Pancreas (tissue), 10 donors: ENCODE data around the gene CAMKMT. TPM values are rescaled to one million over a fixed set of nuclear protein-coding genes. Genes with fewer than 3 reads are reported as not detected.

Experiments used
- ATAC-seq, 4 donors: fragments of 200-7000 bp; cut with Tn5 transposase; one replicate each; pipeline versions ENCODE4 v1.8.0 to v1.9.1; 2020; ENCODE audit warnings: mild to moderate bottlenecking in 4 of 4, moderate library complexity in 4 of 4
- DNase-seq, 6 donors: peaks; one replicate each; pipeline ENCODE4 v3.0.0-alpha.2; 2020
- FAIRE-seq: peaks from 2 replicates; lab custom pipeline; 2012; peaks lifted over from hg19 to GRCh38; lab: Jason Lieb, UNC
- H3K27ac ChIP-seq, 4 donors: fragments of 200-600 bp; sonication (generic); 1 replicate in 3 of 4; 2 replicates in 1 of 4; pipeline versions ENCODE4 v1.5.0 to v1.8.0; 2020
- H3K27me3 ChIP-seq, 4 donors: fragments of 200-600 bp; one replicate each; pipeline ENCODE4 v1.8.0; 2021
- H3K36me3 ChIP-seq, 3 donors: fragments of 200-600 bp; sonication (generic) in 1 of 3; one replicate each; pipeline versions ENCODE4 v1.5.0 to v1.8.0; 2020 to 2021
- H3K4me1 ChIP-seq, 3 donors: fragments of 200-600 bp; one replicate each; pipeline ENCODE4 v1.8.0; 2021
- H3K4me3 ChIP-seq, 4 donors: fragments of 200-600 bp; sonication (generic) in 2 of 4; one replicate each; pipeline versions ENCODE4 v1.5.0 to v1.8.0; 2020 to 2021
- H3K9me3 ChIP-seq, 4 donors: fragments of 200-600 bp; one replicate each; pipeline ENCODE4 v1.8.0; 2021
- WGBS, 2 donors: extraction: QIAGEN DNeasy Blood & Tissue Kit; methylation state at CpG; one replicate each; pipeline ENCODE4 v1.1.7; 2013; 5-methylcytosine and 5-hydroxymethylcytosine counted together
- intact Hi-C, 3 donors: fragments of 100-400 bp; cut with DNase I; formaldehyde crosslinking; loops; one replicate each; pipeline versions ENCODE4 v1.11.1 to v1.14.2; 2022
- polyA plus RNA-seq, 2 donors: library from polyadenylated mRNA; stranded (reverse); fragments of 200-250 nt; gene quantifications; one replicate each; pipeline ENCODE4 v1.2.3, GENCODE V29; 2013
- total RNA-seq, 6 donors: library from RNA; stranded (reverse); fragmentation: NEBNext Ultra II Directional in 4 of 6; extraction: Animal tissue kit (Norgen Biotek cat#: 25700) in 4 of 6; gene quantifications; one replicate each; pipeline versions ENCODE4 v1.2.1 to v1.2.4, GENCODE V29; 2021 to 2023
- TF ChIP-seq, protein P1 (sequence below), 4 donors: fragments of 200-600 bp; sonication (generic) in 3 of 4; IDR thresholded peaks; one replicate each; pipeline versions ENCODE4 v1.5.0 to v1.8.0; 2021; ENCODE audit warnings: antibody characterized with exemption in 4 of 4
- donor health status: healthy with polysubstance abuse.
- donor health status: DM: no; HTN: no; CAD: no; lungs with moderate emphysema.
- donor health status: DM: no; HTN: no; CAD: no.
- donor health status: control.
- donor health status: control.
- donor health status: Bipolar disorder and iron deficiency.
- donor health status: DM: yes; HTN: yes; CAD: no.
- donor health status: DM: no; HTN: no; CAD: no.
- donor health status: DM: no; HTN: no; CAD: no.
- donor health status: DM: yes; HTN: yes; CAD: no.

Gene CAMKMT
- total and polyA plus RNA-seq, 8 donors, result 4.6 to 11.9 (median 8.3) TPM

DNA sequence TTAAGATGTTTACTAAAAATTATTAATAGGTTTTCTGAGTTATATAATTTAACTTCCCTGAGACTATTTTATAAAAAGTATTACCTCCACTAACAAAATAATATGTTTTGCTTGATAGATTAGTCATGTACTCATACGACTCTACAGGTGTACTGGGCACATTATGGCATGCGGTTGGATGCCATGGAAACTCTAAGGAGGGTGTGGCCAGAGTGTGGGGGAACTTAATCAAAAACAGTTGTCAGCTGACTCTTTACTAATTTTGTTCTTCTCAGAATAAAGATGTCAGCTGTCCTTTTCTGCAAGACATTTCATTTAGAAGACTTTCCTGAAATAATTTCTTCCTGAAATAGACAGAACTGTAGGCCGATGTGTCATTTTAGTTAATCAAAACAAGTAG lies 351.4 kb downstream of the CAMKMT start:
- no peak for DNase-seq
- TF ChIP-seq, protein P1, sequence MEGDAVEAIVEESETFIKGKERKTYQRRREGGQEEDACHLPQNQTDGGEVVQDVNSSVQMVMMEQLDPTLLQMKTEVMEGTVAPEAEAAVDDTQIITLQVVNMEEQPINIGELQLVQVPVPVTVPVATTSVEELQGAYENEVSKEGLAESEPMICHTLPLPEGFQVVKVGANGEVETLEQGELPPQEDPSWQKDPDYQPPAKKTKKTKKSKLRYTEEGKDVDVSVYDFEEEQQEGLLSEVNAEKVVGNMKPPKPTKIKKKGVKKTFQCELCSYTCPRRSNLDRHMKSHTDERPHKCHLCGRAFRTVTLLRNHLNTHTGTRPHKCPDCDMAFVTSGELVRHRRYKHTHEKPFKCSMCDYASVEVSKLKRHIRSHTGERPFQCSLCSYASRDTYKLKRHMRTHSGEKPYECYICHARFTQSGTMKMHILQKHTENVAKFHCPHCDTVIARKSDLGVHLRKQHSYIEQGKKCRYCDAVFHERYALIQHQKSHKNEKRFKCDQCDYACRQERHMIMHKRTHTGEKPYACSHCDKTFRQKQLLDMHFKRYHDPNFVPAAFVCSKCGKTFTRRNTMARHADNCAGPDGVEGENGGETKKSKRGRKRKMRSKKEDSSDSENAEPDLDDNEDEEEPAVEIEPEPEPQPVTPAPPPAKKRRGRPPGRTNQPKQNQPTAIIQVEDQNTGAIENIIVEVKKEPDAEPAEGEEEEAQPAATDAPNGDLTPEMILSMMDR (IDR thresholded peaks at IDR 0.05), result no peak
- Histone ChIP-seq H3K4me3 (no peak overlapping the region), H3K27me3 (no peaks in the 10 kb centered on the region), H3K4me1 (no peaks in the 10 kb centered on the region), H3K9me3 (no peaks in the 10 kb centered on the region), H3K36me3 (no peaks in the 10 kb centered on the region), H3K27ac (no peak overlapping the region)
- WGBS, 2 donors, result 89% methylated on average over 3 of the region's 3 CpGs
- FAIRE-seq, result no peak
- no peak for ATAC-seq
- intact Hi-C loops, result no loop called here

DNA sequence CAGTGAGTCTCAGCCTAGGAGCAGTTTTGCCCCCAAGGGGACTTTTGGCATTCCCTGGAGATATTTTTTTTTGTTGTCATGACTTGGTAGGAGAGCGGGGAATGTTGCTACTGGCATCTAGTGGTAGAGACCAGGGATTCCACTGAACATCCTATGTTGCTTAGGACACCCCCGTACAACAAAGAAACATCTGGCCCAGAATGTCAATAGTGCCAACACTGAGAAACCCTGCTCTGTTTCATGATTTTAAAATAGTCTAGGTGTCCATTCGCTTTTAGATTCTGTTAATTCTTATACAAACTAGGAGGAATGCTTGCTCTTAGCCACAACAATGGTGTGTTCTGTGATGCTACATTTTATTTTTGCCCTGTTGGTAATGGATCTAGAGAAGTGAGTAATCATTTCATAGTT lies 353.9 kb downstream of the CAMKMT start:
- no peak overlapping the region for H3K27ac ChIP-seq
- TF ChIP-seq, protein P1 (IDR thresholded peaks at IDR 0.05), result no peak
- DNase-seq (no peak), ATAC-seq (no peak), FAIRE-seq (no peak)
- no peaks in the 10 kb centered on the region for H3K36me3 ChIP-seq
- no peak overlapping the region for H3K4me3 ChIP-seq
- no peaks in the 10 kb centered on the region for H3K27me3 ChIP-seq
- H3K4me1 ChIP-seq, result no peaks in the 10 kb centered on the region
- H3K9me3 ChIP-seq, result no peaks in the 10 kb centered on the region
- intact Hi-C loops, result no loop called here
- WGBS, 2 donors, result 86 to 87% methylated on average over 3 of the region's 3 CpGs

DNA sequence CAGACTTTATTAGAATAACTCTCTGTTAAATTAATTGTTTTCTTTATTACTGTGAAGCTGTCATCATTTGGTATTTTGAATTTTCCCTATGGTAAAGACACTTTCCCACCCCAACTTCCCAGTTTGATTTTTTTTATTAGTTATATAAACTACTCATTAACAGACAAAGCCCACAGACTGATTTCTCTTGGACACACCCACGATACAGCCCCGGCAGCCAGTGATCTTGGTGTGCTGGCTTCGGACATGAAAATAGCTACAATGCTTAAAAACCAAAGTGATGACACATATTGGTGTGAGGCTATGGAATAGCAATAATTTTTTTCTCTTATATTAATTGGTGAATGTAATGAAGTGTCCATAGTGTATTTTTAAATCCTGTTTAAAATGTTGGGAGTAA lies 354.4 kb downstream of the CAMKMT start:
- TF ChIP-seq, protein P1 (IDR thresholded peaks at IDR 0.05), result no peak
- no peaks in the 10 kb centered on the region for H3K4me1 ChIP-seq
- H3K9me3 ChIP-seq, result no peaks in the 10 kb centered on the region
- H3K27me3 ChIP-seq, result no peaks in the 10 kb centered on the region
- FAIRE-seq (no peak), ATAC-seq (no peak), DNase-seq (no peak)
- no peak overlapping the region for H3K27ac ChIP-seq
- H3K36me3 ChIP-seq, result no peaks in the 10 kb centered on the region
- intact Hi-C loops, result no loop called here
- WGBS, 2 donors, result 94 to 97% methylated on average over 3 of the region's 3 CpGs
- no peak overlapping the region for H3K4me3 ChIP-seq

DNA sequence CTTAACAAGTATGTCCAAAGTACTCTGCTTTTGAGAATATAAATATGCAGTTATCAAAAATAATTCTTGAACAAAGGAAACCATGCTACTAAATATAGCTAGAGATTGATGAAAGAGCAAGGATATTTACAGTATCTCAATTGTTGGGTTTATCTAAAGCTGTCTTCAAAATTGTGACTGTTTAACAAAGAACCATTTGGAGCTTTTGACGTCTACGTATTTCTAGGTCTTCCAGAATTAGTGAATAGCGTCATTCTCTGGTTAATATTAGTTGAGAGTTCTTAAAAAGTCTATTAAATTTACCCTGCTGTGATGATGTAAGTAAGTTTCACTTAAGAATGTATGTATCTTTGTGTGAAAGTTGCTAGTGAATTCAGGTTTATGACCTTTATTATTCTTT lies 356.7 kb downstream of the CAMKMT start:
- TF ChIP-seq, protein P1 (IDR thresholded peaks at IDR 0.05), result no peak
- no peak overlapping the region for H3K27ac ChIP-seq
- intact Hi-C loops, result no loop called here
- FAIRE-seq (no peak), ATAC-seq (no peak), DNase-seq (no peak)
- H3K27me3 ChIP-seq, result no peaks in the 10 kb centered on the region
- no peak overlapping the region for H3K4me3 ChIP-seq
- 97 to 99% methylated on average over 3 of the region's 3 CpGs for WGBS, 2 donors
- no peaks in the 10 kb centered on the region for H3K36me3 ChIP-seq
- H3K4me1 ChIP-seq, result no peaks in the 10 kb centered on the region
- no peaks in the 10 kb centered on the region for H3K9me3 ChIP-seq

DNA sequence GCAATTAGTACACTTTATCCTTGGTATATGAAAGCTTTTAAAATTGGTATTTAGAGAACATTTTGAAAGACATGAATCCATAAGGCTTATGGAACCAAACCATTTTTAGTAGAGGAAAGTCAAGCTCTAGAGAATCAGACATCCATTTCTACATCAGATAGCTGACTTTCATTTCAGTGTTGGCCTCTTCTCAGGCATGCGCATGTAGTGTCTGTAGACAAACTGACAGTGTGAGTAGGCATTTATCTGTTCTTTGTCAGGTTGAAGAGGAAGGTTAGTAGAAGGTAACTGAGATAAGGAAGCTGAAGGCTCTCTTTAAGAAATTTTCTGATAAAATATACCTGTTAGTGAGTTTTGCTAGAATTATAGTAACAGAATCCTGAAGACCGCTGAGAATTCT lies 357.8 kb downstream of the CAMKMT start:
- WGBS, 2 donors, result 95 to 97% methylated on average over 2 of the region's 2 CpGs
- TF ChIP-seq, protein P1 (IDR thresholded peaks at IDR 0.05), result no peak
- H3K4me1 ChIP-seq, result no peaks in the 10 kb centered on the region
- ATAC-seq (no peak), DNase-seq (no peak), FAIRE-seq (no peak)
- H3K36me3 ChIP-seq, result no peaks in the 10 kb centered on the region
- no peaks in the 10 kb centered on the region for H3K9me3 ChIP-seq
- intact Hi-C loops, result no loop called here
- no peak overlapping the region for H3K4me3 ChIP-seq
- H3K27me3 ChIP-seq, result no peaks in the 10 kb centered on the region
- H3K27ac ChIP-seq, result no peak overlapping the region
